LNCaP clone FGC (cell line): ENCODE measurements around the gene CDA.

Experiments used
- DNase-seq: peaks from one replicate; pipeline ENCODE4 v3.0.0-alpha.2; 2011; ENCODE audit warnings: low read depth
- H3K4me3 ChIP-seq: 2 replicates; pipeline ENCODE4 v1.5.1; 2011; ENCODE audit warnings: mild to moderate bottlenecking, low read depth, low read length, control low read depth
- TF ChIP-seq, protein P1 (sequence below): IDR thresholded peaks from 2 replicates; pipeline ENCODE4 v1.5.1; 2012; ENCODE audit warnings: mild to moderate bottlenecking; ENCODE audit not compliant: control insufficient read depth, insufficient read depth; ENCODE audit errors: extremely low read depth

CDA gene

DNA sequence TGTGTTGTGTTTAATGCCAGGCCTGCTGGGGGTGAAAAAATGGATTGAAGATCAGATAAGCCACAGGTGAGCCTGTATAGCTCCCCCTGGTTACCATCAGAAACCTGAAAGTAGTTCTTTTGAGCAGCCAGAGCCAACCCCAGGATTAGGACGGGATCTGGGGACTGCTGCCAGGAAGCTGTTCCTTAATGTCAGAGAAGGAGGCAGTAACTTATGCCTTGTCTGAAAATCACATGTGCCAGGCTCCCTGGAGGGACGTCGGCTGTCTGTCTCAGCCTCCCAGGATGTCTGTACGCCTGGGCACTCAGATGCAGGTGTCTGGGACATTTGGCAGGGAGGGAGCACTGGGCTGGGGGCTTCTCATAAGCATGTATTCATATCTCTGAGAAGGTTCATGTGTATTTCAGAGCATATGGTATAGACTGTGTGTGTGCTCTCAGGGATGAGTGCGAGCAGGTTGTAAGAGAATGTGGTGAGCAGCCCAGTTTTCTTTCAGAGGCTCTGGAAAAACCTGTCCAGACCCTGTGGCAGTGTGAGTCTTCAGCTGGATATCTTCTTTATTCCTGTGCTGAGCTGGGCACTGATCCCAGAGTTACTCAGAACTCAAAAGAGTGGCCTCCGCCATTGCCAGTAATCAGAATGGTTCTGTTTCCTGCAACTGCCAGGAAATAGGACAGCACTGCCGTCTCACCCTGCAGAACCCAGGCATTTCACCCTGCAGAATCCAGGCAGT lies 33.7 kb upstream of the CDA start:
- no peak for DNase-seq
- no peak overlapping the region for H3K4me3 ChIP-seq
- TF ChIP-seq, protein P1, sequence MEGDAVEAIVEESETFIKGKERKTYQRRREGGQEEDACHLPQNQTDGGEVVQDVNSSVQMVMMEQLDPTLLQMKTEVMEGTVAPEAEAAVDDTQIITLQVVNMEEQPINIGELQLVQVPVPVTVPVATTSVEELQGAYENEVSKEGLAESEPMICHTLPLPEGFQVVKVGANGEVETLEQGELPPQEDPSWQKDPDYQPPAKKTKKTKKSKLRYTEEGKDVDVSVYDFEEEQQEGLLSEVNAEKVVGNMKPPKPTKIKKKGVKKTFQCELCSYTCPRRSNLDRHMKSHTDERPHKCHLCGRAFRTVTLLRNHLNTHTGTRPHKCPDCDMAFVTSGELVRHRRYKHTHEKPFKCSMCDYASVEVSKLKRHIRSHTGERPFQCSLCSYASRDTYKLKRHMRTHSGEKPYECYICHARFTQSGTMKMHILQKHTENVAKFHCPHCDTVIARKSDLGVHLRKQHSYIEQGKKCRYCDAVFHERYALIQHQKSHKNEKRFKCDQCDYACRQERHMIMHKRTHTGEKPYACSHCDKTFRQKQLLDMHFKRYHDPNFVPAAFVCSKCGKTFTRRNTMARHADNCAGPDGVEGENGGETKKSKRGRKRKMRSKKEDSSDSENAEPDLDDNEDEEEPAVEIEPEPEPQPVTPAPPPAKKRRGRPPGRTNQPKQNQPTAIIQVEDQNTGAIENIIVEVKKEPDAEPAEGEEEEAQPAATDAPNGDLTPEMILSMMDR: no peak

- no peak for DNase-seq
- no peak overlapping the region for H3K4me3 ChIP-seq
- TF ChIP-seq, protein P1: no peak
Measured at GRCh38 chr1:20555758-20556120, 33.2 kb upstream of the CDA start.

DNA sequence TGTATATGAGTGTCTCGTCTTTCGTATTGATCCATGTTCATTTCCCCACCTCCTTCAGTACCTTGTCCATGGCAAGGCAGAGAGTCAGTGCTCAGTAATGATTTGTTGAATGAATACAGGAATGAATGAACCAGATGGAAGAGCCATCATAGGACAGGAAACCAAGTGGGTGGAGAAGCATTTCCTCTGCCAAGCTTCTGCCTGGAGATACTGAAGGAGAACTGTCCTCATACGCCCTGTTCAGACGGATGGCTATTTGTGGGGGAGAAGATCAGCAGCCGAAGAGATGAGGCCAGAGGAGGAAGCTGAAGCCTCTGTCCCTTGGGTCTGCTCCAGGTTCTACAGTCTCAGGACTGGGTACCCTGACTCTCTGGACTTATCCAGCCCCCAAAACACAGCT lies 30.7 kb upstream of the CDA start:
- no peak for DNase-seq
- TF ChIP-seq, protein P1: no peak

DNA sequence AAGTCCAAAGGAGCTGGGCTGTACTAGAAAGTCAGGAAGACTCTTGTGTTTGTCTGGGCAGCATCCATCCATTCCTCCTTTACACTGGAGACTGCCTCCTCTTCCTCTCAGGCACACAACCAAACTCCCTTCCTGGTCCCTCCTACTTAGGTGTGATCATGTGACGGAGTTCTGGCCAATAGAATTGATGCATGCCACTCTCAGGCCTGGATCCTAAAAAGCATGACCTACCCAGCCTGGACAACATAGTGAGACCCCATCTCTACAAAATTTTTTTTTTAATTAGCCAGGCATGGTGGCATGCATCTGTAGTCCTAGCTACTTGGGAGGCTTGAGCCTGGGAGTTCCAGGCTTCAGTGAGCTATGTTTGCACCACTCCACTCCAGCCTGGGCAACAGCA lies 27.9 kb upstream of the CDA start:
- DNase-seq: no peak
- no peak overlapping the region for H3K4me3 ChIP-seq
- TF ChIP-seq, protein P1: no peak

More for the DNA sequence above, 30.7 kb upstream of the CDA start:
- H3K4me3 ChIP-seq: no peak overlapping the region

GRCh38 chr1:20565234-20565633 lies 23.7 kb upstream of the CDA start:
- H3K4me3 ChIP-seq: no peak overlapping the region
- TF ChIP-seq, protein P1: no peak
- DNase-seq: no peak

DNA sequence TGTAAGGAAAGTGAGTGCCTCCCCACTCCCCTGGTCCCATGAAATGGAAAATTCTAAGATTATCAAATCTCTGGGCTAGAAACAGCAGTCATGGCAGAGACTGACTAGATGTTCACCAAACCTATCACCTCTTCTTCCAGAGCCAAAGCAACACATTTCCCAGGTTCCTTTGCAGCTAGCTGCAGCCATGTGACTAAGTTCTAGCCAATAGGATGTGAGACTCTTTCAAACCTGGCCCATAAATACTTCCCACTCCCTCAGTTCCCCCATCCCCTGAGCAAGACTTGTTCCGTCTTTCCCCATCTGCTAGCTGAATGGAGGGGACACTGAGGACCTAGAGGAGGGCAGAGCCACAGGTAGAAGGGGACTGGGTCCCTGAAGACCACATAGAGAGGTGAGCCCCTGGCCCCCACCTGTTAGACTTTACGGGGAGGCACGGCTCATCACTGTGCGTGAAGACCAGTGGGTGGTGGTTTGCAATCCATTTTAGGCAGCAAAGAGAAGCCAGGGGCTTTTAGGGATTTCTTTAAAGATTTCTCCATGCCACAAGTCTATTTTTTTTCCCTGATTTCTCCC lies 19.3 kb upstream of the CDA start:
- no peak for DNase-seq
- TF ChIP-seq, protein P1: no peak
- H3K4me3 ChIP-seq: no peak overlapping the region

GRCh38 chr1:20571427-20571826 lies 17.5 kb upstream of the CDA start:
- DNase-seq: no peak
- H3K4me3 ChIP-seq: no peak overlapping the region

More at GRCh38 chr1:20571427-20571826, 17.5 kb upstream of the CDA start:
- TF ChIP-seq, protein P1: no peak
